ENCODE results near the gene LPAR1. TPM values are rescaled to one million over a fixed set of nuclear protein-coding genes. Genes with fewer than 3 reads are reported as not detected.

LPAR1 gene
- total RNA-seq, 4 donors from 2014 or later, result 51.1 to 123 (median 72.1) TPM

GRCh38 chr9:110947491-110948044, 90.7 kb downstream of the LPAR1 start:
- TF ChIP-seq CTCF (IDR thresholded peaks at IDR 0.05; ENCODE audit: low read depth), result no peak

GRCh38 chr9:110942522-110942921, 95.7 kb downstream of the LPAR1 start:
- no peak for TF ChIP-seq CTCF (IDR thresholded peaks at IDR 0.05; ENCODE audit: low read depth)

GRCh38 chr9:110940951-110941557, 97.2 kb downstream of the LPAR1 start:
- no peak for TF ChIP-seq CTCF (IDR thresholded peaks at IDR 0.05; ENCODE audit: low read depth)

- TF ChIP-seq CTCF (IDR thresholded peaks at IDR 0.05; ENCODE audit: low read depth), result no peak
Measured at GRCh38 chr9:110939573-110939972, 98.7 kb downstream of the LPAR1 start.

- no peak for TF ChIP-seq CTCF (IDR thresholded peaks at IDR 0.05; ENCODE audit: low read depth)
Measured at GRCh38 chr9:110939047-110939446, 99.2 kb downstream of the LPAR1 start.

- no peak for TF ChIP-seq CTCF (IDR thresholded peaks at IDR 0.05; ENCODE audit: low read depth)
Measured at GRCh38 chr9:110938242-110938641, 100.0 kb downstream of the LPAR1 start.

- no peak for TF ChIP-seq CTCF (IDR thresholded peaks at IDR 0.05; ENCODE audit: low read depth)
Measured at GRCh38 chr9:110936719-110937452, 101.4 kb downstream of the LPAR1 start.

Measured in subcutaneous adipose tissue (tissue), 4 donors.